HL-60 (cell line): ENCODE measurements around the gene ANP32A.
"Not testable (repeated sequence)": the region's sequence is repeated elsewhere in the genome, so short reads cannot be mapped to it uniquely, and the experiment has no call there.

Source experiments
- DNase-seq, 2 experiments: peaks; one replicate each; pipeline ENCODE4 v3.0.0-alpha.2; 2010 to 2020; ENCODE audit warnings: low read depth in 1 of 2, low spot score in 1 of 2
- H3K27ac ChIP-seq: fragments of 250-450 bp; sonication (Bioruptor Pico); replicated peaks from 2 replicates; pipeline ENCODE4 v1.5.1; 2020; ENCODE audit warnings: mild to moderate bottlenecking, moderate library complexity
- H3K27me3 ChIP-seq: fragments of 250-450 bp; sonication (Bioruptor Pico); 2 replicates; pipeline ENCODE4 v1.5.1; 2021; ENCODE audit warnings: mild to moderate bottlenecking, moderate library complexity; ENCODE audit not compliant: insufficient read depth, poor library complexity, severe bottlenecking
- H3K4me3 ChIP-seq: replicated peaks from 2 replicates; pipeline ENCODE4 v1.5.1; 2011; ENCODE audit warnings: mild to moderate bottlenecking, control low read depth, low read length; ENCODE audit not compliant: insufficient read depth
- GABPA ChIP-seq: IDR thresholded peaks from 2 replicates; pipeline ENCODE4 v1.6.1; 2012; ENCODE audit warnings: low read depth
- POLR2AphosphoS5 ChIP-seq: IDR thresholded peaks from 2 replicates; pipeline ENCODE4 v1.6.1; 2012; ENCODE audit warnings: low read depth
- REST ChIP-seq: IDR thresholded peaks from 2 replicates; pipeline ENCODE4 v1.6.1; 2012; ENCODE audit warnings: low read depth; ENCODE audit not compliant: insufficient replicate concordance
- SPI1 ChIP-seq: IDR thresholded peaks from 2 replicates; pipeline ENCODE4 v1.6.1; 2012; ENCODE audit warnings: low read depth, mild to moderate bottlenecking, borderline replicate concordance
- TF ChIP-seq, protein P1 (sequence below): IDR thresholded peaks from one replicate; pipeline ENCODE4 v1.5.1; 2011; ENCODE audit warnings: low read length, control low read depth, inconsistent platforms; ENCODE audit not compliant: insufficient read depth

Gene ANP32A

GRCh38 chr15:68765602-68766368, 54.9 kb downstream of the ANP32A start:
- TF ChIP-seq, protein P1, sequence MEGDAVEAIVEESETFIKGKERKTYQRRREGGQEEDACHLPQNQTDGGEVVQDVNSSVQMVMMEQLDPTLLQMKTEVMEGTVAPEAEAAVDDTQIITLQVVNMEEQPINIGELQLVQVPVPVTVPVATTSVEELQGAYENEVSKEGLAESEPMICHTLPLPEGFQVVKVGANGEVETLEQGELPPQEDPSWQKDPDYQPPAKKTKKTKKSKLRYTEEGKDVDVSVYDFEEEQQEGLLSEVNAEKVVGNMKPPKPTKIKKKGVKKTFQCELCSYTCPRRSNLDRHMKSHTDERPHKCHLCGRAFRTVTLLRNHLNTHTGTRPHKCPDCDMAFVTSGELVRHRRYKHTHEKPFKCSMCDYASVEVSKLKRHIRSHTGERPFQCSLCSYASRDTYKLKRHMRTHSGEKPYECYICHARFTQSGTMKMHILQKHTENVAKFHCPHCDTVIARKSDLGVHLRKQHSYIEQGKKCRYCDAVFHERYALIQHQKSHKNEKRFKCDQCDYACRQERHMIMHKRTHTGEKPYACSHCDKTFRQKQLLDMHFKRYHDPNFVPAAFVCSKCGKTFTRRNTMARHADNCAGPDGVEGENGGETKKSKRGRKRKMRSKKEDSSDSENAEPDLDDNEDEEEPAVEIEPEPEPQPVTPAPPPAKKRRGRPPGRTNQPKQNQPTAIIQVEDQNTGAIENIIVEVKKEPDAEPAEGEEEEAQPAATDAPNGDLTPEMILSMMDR = no peak
- no peak for TF ChIP-seq REST
- TF ChIP-seq GABPA = no peak
- no peak for TF ChIP-seq POLR2AphosphoS5
- no peak for TF ChIP-seq SPI1
- DNase-seq = no peak
- no peak overlapping the region for H3K27ac ChIP-seq
- H3K27me3 ChIP-seq = no peaks in the 10 kb centered on the region
- H3K4me3 ChIP-seq = no peak overlapping the region

- no peaks in the 10 kb centered on the region for H3K27me3 ChIP-seq
- no peak for DNase-seq
- H3K27ac ChIP-seq = no peak overlapping the region
- no peak overlapping the region for H3K4me3 ChIP-seq
- no peak for TF ChIP-seq GABPA
- no peak for TF ChIP-seq POLR2AphosphoS5
Measured at GRCh38 chr15:68764090-68764489, 56.6 kb downstream of the ANP32A start.

DNA sequence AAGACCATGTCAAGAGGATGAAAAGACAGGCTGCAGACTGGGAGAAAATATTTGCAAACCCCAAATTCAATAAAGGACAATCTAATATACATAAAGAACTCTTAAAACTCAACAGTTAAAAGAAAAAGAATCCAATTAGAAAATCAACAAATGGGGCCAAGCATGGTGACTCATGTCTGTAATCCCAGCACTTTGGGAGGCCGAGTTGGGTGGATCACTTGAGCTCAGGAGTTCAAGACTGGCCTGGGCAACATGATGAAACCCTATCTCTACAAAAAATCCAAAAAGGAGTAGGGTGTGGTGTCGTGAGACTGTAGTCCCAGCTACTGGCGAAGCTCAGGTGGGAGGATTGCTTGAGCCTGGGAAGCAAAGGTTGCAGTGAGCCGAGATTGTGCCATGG, 57.6 kb downstream of the ANP32A start:
- H3K4me3 ChIP-seq = no peak overlapping the region
- no peaks in the 10 kb centered on the region for H3K27me3 ChIP-seq
- DNase-seq = no peak
- TF ChIP-seq, protein P1 = no peak
- TF ChIP-seq REST = no peak
- no peak for TF ChIP-seq GABPA
- no peak for TF ChIP-seq SPI1
- TF ChIP-seq POLR2AphosphoS5 = no peak
- no peak overlapping the region for H3K27ac ChIP-seq

GRCh38 chr15:68759982-68760579, 60.6 kb downstream of the ANP32A start:
- H3K27ac ChIP-seq, DNase-seq, H3K4me3 ChIP-seq, H3K27me3 ChIP-seq: not testable (repeated sequence)
